ENCODE data around the gene ZNF208.

The ZNF208 gene

DNA sequence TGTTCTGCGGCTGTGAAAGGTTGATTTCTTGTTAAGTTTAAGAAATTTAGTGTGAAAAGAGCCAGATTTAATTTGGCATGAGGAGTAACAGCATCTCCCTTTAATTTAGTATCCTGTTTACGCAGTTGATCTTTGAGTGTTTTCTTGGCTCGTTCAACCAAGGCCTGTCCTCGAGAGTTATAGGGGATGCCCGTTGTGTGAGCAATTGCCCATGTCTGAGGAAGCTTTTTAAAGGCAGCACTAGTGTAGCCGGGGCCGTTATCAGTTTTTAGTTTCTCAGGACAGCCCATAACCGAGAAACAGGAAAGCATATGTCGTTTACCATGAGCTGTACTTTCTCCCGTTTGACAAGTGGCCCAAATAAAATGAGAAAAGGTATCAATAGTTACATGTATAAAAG lies 127.2 kb downstream of the ZNF208 start:
- DNase-seq, result no peak
